ENCODE results near the gene CAPN2. TPM values are rescaled to one million over a fixed set of nuclear protein-coding genes. Genes with fewer than 3 reads are reported as not detected.

The CAPN2 gene
- total RNA-seq, 1 donor from 2014 or later = 73.1 TPM

DNA sequence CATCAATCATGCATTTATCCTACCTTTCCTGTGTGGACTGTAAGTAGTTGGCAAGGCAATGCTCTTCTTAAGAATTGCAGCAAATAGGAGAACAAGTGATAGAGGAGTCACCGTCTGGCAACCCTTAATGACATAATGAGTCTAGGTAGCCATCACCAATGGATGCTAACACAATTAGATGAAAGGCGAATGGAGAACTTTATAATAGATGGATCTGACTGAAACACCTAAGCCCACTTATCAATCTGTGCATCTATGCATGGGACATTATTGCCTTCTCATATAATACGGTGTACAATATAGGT is 27.9 kb upstream of the CAPN2 start:
- intact Hi-C loops (cut with micrococcal nuclease) = loop anchor here (2.0 kb wide), 1 partner anchor 550 kb away; no protein-coding TSS in a partner anchor
- DNase-seq = no peak
- H3K4me1 Mint-ChIP-seq = no peaks in the 10 kb centered on the region
- H3K36me3 Mint-ChIP-seq (ENCODE audit: low read depth) = no peaks in the 10 kb centered on the region
- peaks cover 5% of the 10 kb centered on the region for H3K9me3 Mint-ChIP-seq
- H3K27me3 Mint-ChIP-seq = peaks cover 30% of the 10 kb centered on the region
- H3K27ac Mint-ChIP-seq = no peak overlapping the region
- H3K4me3 Mint-ChIP-seq = no peak overlapping the region

DNA sequence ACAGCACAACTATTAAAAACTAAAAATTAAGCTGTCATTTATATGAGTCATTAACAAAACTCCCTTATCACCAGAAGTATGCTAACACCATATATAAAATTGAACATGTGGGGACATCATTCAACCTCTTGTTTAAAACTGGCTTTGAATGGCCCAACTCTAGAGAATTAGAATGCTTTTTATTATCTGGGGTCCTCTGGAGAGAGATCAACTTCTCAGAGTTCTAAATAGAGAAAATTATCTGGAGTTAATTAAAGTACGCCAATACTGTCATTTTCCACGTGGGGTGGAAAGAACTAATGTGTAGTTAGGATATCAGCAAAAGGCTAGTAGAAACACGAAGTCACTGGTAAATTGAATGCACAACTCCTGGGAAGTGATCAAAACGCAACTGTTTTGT is 21.2 kb upstream of the CAPN2 start:
- Mint-ChIP-seq H3K36me3 (ENCODE audit: low read depth) (no peaks in the 10 kb centered on the region), H3K9me3 (peaks cover 5% of the 10 kb centered on the region), H3K4me1 (no peaks in the 10 kb centered on the region), H3K27ac (no peak overlapping the region), H3K4me3 (no peak overlapping the region), H3K27me3 (peaks cover 15% of the 10 kb centered on the region)
- no peak for DNase-seq
- intact Hi-C loops (cut with micrococcal nuclease) = no loop called here

DNA sequence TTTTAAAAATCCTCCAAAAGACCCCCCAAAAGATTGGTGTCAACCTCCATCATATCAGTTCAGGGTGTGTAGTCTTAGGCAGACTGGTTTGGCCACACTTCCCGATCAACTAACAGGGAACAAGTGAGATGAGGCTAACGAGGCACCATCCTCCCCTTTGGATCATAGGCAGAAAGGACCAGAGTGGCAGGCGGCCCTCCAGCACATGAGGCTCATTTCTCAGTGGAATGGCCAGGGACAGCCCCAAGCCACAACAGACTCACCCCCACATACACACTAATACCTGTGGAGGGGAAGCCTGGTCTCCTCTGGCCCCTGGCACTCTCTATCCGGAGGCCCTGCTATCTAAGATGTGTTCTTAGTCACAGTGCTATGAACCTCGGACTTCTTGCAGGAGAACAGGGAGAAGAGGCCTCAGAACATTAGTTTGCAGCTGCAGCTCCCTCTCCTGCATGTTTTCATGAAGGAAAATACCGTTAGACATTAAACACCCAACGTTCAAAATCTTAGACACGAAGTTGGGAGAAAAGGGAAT is 17.3 kb upstream of the CAPN2 start:
- peaks cover 7% of the 10 kb centered on the region for H3K27me3 Mint-ChIP-seq
- intact Hi-C loops (cut with micrococcal nuclease) = loop anchor here (5.0 kb wide), 1 partner anchor 417 kb away; the partner anchor contains the start of gene FBXO28
- H3K9me3 Mint-ChIP-seq = no peaks in the 10 kb centered on the region
- H3K27ac Mint-ChIP-seq = no peak overlapping the region
- no peaks in the 10 kb centered on the region for H3K36me3 Mint-ChIP-seq (ENCODE audit: low read depth)
- peaks cover 12% of the 10 kb centered on the region for H3K4me1 Mint-ChIP-seq
- DNase-seq = no peak
- no peak overlapping the region for H3K4me3 Mint-ChIP-seq

DNA sequence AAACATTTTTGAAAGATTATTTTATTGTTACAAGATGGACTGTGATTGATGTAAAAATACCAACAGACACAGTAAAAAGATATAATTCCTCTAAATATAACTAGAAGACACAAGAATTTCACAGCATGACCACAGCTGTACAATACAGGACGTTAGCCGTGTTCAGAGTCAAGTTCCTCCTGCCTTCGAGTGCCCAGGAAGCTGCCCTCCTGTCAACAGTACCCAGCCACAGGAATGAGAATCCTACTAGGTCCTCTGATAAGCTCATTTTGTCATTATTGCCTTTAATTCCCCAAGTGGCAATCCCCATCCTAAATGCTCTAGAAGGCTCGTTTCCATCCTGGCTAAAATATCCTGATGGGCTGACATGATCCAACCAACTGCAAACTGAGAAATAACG is 16.4 kb upstream of the CAPN2 start:
- H3K27me3 Mint-ChIP-seq = peaks cover 7% of the 10 kb centered on the region
- H3K36me3 Mint-ChIP-seq (ENCODE audit: low read depth) = no peaks in the 10 kb centered on the region
- no peaks in the 10 kb centered on the region for H3K9me3 Mint-ChIP-seq
- intact Hi-C loops (cut with micrococcal nuclease) = loop anchor here (5.0 kb wide), 1 partner anchor 416 kb away; the partner anchor contains the start of gene FBXO28
- H3K27ac Mint-ChIP-seq = no peak overlapping the region
- peaks cover 20% of the 10 kb centered on the region for H3K4me1 Mint-ChIP-seq
- DNase-seq = no peak
- no peak overlapping the region for H3K4me3 Mint-ChIP-seq

- Mint-ChIP-seq H3K4me3 (peak overlapping the region; percentile 15), H3K9me3 (no peaks in the 10 kb centered on the region), H3K27me3 (peaks cover 6% of the 10 kb centered on the region), H3K4me1 (peaks cover 51% of the 10 kb centered on the region), H3K36me3 (ENCODE audit: low read depth) (no peaks in the 10 kb centered on the region), H3K27ac (peak overlapping the region; percentile 91)
- no peak for DNase-seq
- intact Hi-C loops (cut with micrococcal nuclease) = loop anchor here (2.0 to 10.0 kb wide), 4 partner anchors 132 to 734 kb away; partner anchors contain the start of genes DEGS1, NVL and WDR26
Measured at GRCh38 chr1:223700388-223700918, 11.9 kb upstream of the CAPN2 start.

DNA sequence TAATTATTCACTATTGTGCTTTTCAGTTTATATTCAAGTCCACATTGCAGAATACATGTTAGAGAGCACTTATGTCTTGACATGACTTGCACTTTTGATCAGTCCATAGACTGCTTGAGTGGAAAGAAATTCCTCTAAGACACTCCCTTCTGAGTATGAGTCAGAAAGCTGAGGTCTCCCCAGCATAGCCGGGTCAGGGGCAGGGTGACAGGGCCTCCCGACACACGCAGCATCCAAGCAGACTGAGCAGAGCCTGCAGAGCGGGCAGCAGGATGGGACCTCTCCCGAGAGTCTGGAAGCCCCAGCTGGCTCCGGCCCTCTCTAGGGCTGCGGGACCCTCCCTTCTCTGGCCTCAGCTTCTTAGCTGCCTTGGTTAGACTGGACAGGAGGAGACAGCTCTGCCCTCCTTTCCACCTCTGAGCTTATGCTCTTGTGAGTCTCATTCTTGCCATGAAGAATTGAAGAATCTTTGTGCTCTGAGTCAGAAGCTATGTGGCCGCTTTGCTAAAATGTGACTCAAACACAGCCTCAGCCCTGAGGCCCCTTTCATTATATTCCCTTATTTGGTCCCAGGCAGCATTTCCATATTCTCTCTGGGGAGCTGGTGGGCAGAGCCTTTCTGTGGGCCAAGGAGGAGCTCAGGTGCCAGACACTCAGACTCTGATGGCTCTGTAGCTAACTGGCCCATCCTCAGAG is 11.2 kb upstream of the CAPN2 start:
- no peak for DNase-seq
- Mint-ChIP-seq H3K9me3 (no peaks in the 10 kb centered on the region), H3K27me3 (peaks cover 6% of the 10 kb centered on the region), H3K36me3 (ENCODE audit: low read depth) (no peaks in the 10 kb centered on the region), H3K27ac (peak overlapping the region; percentile 91), H3K4me1 (peaks cover 51% of the 10 kb centered on the region), H3K4me3 (peak overlapping the region; percentile 67)
- intact Hi-C loops (cut with micrococcal nuclease) = loop anchor here (2.0 to 10.0 kb wide), 4 partner anchors 132 to 734 kb away; partner anchors contain the start of genes DEGS1, NVL and WDR26

DNA sequence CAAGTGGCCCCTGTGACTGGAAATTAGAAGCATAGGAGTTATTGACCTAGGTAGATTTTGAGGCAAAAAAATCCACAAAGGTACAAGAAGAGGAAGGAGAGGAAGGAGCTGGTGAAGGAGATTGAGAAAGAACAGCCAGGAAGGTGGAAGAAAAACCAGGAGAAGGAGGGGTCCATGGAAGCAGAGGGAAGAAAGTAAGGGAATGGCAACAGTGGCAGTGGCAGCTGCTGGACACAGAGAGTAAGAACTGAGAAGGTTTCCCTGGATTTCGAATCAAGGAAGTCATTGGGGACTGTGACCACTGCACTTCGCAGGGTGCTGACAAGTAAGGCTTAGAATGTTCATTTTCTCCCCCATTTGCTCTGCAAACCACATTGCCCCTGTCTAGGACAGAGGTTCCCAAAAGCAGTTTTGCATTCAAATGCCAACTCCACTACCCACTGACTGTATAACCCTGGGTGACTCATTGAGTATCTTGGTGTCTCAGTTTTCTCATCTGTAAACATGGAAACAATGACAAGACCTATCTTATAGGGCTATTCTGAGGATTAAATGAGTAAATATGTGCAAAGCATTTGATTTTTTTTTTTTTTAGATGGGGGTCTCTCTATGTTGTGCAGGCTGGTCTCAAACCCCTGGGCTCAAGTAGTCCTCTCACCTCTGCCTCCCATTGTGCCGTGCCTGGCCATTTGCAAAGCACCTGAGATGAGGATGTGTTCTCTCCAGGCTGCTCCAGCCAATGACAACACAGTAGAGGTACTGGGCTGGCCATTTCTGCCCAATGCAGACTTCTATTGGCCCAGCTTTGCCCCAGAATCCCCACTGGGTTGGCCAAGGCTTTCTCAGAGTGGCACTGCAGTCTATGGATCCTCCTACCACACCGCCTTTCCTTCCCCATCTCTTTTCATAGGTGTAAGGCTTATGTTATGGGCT is 9.3 kb upstream of the CAPN2 start:
- Mint-ChIP-seq H3K27ac (peak overlapping the region; percentile 79), H3K4me1 (peaks cover 59% of the 10 kb centered on the region)

GRCh38 chr1:223703668-223704013 is 8.7 kb upstream of the CAPN2 start:
- intact Hi-C loops (cut with micrococcal nuclease) = loop anchor here (1.0 to 10.0 kb wide), 6 partner anchors 9 to 731 kb away; partner anchors contain the start of genes CAPN2, DEGS1, NVL and WDR26
- Mint-ChIP-seq H3K27ac (peak overlapping the region; percentile 79), H3K27me3 (peaks cover 7% of the 10 kb centered on the region)

More for the DNA sequence above, 9.3 kb upstream of the CAPN2 start:
- Mint-ChIP-seq H3K4me3 (peak overlapping the region; percentile 68), H3K27me3 (peaks cover 4% of the 10 kb centered on the region), H3K36me3 (ENCODE audit: low read depth) (no peaks in the 10 kb centered on the region), H3K9me3 (no peaks in the 10 kb centered on the region)
- DNase-seq = no peak
- intact Hi-C loops (cut with micrococcal nuclease) = loop anchor here (1.0 to 10.0 kb wide), 6 partner anchors 9 to 732 kb away; partner anchors contain the start of genes CAPN2, DEGS1, NVL and WDR26

GRCh38 chr1:223704921-223705878 is 7.1 kb upstream of the CAPN2 start:
- H3K27ac Mint-ChIP-seq = peak overlapping the region; percentile 67
- H3K9me3 Mint-ChIP-seq = no peaks in the 10 kb centered on the region
- H3K4me1 Mint-ChIP-seq = peaks cover 59% of the 10 kb centered on the region
- no peaks in the 10 kb centered on the region for H3K36me3 Mint-ChIP-seq (ENCODE audit: low read depth)
- DNase-seq = no peak
- no peak overlapping the region for H3K4me3 Mint-ChIP-seq
- H3K27me3 Mint-ChIP-seq = peaks cover 10% of the 10 kb centered on the region
- intact Hi-C loops (cut with micrococcal nuclease) = loop anchor here (5.0 to 10.0 kb wide), 3 partner anchors 480 to 730 kb away; partner anchors contain the start of genes DEGS1, NVL and WDR26

More at GRCh38 chr1:223703668-223704013, 8.7 kb upstream of the CAPN2 start:
- no peak for DNase-seq
- H3K36me3 Mint-ChIP-seq (ENCODE audit: low read depth) = no peaks in the 10 kb centered on the region
- H3K4me3 Mint-ChIP-seq = no peak overlapping the region
- H3K9me3 Mint-ChIP-seq = no peaks in the 10 kb centered on the region
- H3K4me1 Mint-ChIP-seq = peaks cover 60% of the 10 kb centered on the region

GRCh38 chr1:223706077-223706973 is 6.0 kb upstream of the CAPN2 start:
- Mint-ChIP-seq H3K9me3 (no peaks in the 10 kb centered on the region), H3K27ac (peak overlapping the region; percentile 45), H3K4me1 (peaks cover 55% of the 10 kb centered on the region), H3K4me3 (no peak overlapping the region), H3K36me3 (ENCODE audit: low read depth) (no peaks in the 10 kb centered on the region), H3K27me3 (peaks cover 10% of the 10 kb centered on the region)
- intact Hi-C loops (cut with micrococcal nuclease) = loop anchor here (10.0 kb wide), 2 partner anchors 478 to 728 kb away; partner anchors contain the start of genes DEGS1 and WDR26
- DNase-seq = no peak

DNA sequence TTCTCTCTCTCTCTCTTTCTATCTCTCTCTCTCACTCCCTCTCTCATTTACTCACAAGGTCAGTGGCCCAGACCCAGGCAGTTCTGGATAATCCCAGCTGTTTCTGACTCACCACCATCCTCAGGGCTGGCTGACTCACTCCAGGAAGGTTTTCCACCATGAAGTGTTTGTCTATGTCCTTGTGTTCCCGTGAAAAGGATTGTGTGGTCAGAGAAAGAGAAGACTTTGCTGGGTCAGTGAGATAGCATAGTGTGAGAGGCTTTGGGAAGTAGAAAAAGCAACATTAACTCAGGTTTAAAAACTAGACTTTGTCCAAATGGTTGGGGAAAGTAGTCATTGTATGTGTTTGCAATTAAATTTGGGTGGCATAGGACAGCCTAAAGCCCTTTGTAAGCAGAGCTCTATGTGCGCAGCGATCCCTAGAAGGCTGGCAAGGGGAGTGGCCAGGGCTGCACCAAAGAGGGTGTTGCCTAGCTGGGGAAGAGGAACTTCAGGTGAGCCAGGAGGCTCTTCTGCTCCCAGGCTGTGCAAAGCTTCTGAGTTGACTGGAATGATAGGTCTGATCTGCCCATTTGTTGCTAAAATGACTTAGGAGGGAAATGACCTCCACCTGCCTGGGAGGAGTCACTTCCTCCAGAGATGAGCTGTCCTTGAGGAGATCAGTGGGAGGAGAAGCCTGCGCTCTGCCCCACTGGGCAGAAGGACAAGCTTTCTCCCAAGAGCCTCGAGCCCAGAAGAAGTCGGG is 4.9 kb upstream of the CAPN2 start:
- no peaks in the 10 kb centered on the region for H3K9me3 Mint-ChIP-seq
- peak overlapping the region; percentile 17 for H3K27ac Mint-ChIP-seq
- H3K27me3 Mint-ChIP-seq = peaks cover 10% of the 10 kb centered on the region
- no peaks in the 10 kb centered on the region for H3K36me3 Mint-ChIP-seq (ENCODE audit: low read depth)
- peaks cover 53% of the 10 kb centered on the region for H3K4me1 Mint-ChIP-seq
- no peak for DNase-seq
- no peak overlapping the region for H3K4me3 Mint-ChIP-seq
- intact Hi-C loops (cut with micrococcal nuclease) = loop anchor here (10.0 kb wide), 2 partner anchors 477 to 727 kb away; partner anchors contain the start of genes DEGS1 and WDR26

All from activated CD4-positive, alpha-beta T cell treated with anti-CD3 and anti-CD28 coated beads, Interleukin-2, amount 10 ng/mL, durations not matched to agents 24 days and 14 days (primary cell).